Ishikawa (cell line): ENCODE data around the gene EPOP.

Source experiments
- CEBPB ChIP-seq: IDR thresholded peaks from 2 replicates; pipeline ENCODE4 v1.6.1; 2012
- EGR1 ChIP-seq: IDR thresholded peaks from 2 replicates; pipeline ENCODE4 v1.6.1; 2012
- EP300 ChIP-seq: IDR thresholded peaks from 2 replicates; pipeline ENCODE4 v1.6.1; 2012; ENCODE audit warnings: borderline replicate concordance
- NFIC ChIP-seq: IDR thresholded peaks from 2 replicates; pipeline ENCODE4 v1.6.1; 2012
- RAD21 ChIP-seq: IDR thresholded peaks from 2 replicates; pipeline ENCODE4 v1.6.1; 2012; ENCODE audit warnings: low read depth
- TEAD4 ChIP-seq: IDR thresholded peaks from 2 replicates; pipeline ENCODE4 v1.6.1; 2012
- YY1 ChIP-seq: IDR thresholded peaks from 2 replicates; pipeline ENCODE4 v1.6.1; 2012; ENCODE audit warnings: low read depth
- TF ChIP-seq, protein P1 (sequence below): IDR thresholded peaks from 2 replicates; pipeline ENCODE4 v1.6.1; 2012; ENCODE audit warnings: low read depth, mild to moderate bottlenecking
- TF ChIP-seq, protein P2 (sequence below): IDR thresholded peaks from 2 replicates; pipeline ENCODE4 v1.6.1; 2012
- TF ChIP-seq, protein P3 (sequence below): IDR thresholded peaks from 2 replicates; pipeline ENCODE4 v1.6.1; 2012

DNA sequence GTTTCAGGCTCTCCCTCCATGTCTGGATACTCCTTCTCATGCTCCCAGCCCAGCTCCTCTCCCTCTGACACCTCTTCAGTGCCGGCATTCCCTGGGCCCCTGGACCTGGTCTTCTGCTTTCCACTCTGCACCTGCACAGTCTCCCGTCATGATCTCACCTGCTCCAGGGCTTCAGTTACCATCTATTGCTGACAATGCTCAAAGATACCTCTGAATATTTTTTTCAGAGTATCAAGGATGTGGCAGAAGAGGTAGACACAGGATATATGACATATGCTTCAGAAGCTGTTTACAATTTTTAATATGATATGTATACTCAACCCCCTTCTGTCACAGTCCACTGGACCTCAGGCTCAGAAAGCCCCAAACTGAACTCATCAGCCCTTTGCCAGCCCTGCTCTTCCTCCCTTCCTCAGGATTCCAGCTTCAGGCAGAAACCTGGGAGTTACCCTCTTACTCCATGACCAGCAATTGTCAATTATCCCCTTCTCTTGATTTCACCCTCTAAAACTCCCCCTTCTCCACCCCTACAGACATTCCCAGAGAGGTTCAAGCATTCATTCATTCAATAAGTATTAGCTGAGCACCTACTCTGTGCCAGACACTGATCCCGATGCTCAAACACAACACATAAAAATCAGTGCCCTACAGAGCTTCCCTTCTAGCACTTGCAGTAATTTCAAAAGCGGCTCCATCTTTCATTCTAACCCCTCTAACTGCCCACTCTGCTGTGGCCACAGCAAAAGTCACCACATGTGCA is 22.5 kb upstream of the EPOP start:
- TF ChIP-seq, protein P1, sequence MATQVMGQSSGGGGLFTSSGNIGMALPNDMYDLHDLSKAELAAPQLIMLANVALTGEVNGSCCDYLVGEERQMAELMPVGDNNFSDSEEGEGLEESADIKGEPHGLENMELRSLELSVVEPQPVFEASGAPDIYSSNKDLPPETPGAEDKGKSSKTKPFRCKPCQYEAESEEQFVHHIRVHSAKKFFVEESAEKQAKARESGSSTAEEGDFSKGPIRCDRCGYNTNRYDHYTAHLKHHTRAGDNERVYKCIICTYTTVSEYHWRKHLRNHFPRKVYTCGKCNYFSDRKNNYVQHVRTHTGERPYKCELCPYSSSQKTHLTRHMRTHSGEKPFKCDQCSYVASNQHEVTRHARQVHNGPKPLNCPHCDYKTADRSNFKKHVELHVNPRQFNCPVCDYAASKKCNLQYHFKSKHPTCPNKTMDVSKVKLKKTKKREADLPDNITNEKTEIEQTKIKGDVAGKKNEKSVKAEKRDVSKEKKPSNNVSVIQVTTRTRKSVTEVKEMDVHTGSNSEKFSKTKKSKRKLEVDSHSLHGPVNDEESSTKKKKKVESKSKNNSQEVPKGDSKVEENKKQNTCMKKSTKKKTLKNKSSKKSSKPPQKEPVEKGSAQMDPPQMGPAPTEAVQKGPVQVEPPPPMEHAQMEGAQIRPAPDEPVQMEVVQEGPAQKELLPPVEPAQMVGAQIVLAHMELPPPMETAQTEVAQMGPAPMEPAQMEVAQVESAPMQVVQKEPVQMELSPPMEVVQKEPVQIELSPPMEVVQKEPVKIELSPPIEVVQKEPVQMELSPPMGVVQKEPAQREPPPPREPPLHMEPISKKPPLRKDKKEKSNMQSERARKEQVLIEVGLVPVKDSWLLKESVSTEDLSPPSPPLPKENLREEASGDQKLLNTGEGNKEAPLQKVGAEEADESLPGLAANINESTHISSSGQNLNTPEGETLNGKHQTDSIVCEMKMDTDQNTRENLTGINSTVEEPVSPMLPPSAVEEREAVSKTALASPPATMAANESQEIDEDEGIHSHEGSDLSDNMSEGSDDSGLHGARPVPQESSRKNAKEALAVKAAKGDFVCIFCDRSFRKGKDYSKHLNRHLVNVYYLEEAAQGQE = no peak
- TF ChIP-seq RAD21 (no peak), YY1 (no peak), EGR1 (no peak), NFIC (no peak), CEBPB (no peak), EP300 (no peak), TEAD4 (no peak)
- TF ChIP-seq, protein P2, sequence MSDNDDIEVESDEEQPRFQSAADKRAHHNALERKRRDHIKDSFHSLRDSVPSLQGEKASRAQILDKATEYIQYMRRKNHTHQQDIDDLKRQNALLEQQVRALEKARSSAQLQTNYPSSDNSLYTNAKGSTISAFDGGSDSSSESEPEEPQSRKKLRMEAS = no peak
- TF ChIP-seq, protein P3, sequence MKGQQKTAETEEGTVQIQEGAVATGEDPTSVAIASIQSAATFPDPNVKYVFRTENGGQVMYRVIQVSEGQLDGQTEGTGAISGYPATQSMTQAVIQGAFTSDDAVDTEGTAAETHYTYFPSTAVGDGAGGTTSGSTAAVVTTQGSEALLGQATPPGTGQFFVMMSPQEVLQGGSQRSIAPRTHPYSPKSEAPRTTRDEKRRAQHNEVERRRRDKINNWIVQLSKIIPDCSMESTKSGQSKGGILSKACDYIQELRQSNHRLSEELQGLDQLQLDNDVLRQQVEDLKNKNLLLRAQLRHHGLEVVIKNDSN = no peak
